G401.6 (cell line): ENCODE results near the gene UBQLN3.

Experiments
- FAIRE-seq: peaks from 2 replicates; lab custom pipeline; 2012; peaks lifted over from hg19 to GRCh38; lab: Jason Lieb, UNC

UBQLN3 gene

GRCh38 chr11:5505363-5506048, 4.3 kb downstream of the UBQLN3 start:
- no peak for FAIRE-seq

- FAIRE-seq, result no peak
These were observed 5.3 kb downstream of the UBQLN3 start for GRCh38 chr11:5504403-5504921.

GRCh38 chr11:5500393-5500801, 9.4 kb downstream of the UBQLN3 start:
- FAIRE-seq, result no peak

GRCh38 chr11:5499671-5500070, 10.1 kb downstream of the UBQLN3 start:
- FAIRE-seq, result no peak

GRCh38 chr11:5489576-5490357, 20.0 kb downstream of the UBQLN3 start:
- FAIRE-seq, result no peak

GRCh38 chr11:5488798-5489399, 20.9 kb downstream of the UBQLN3 start:
- no peak for FAIRE-seq

- no peak for FAIRE-seq
These were observed 21.4 kb downstream of the UBQLN3 start, which contains the start of gene OR52D1 for GRCh38 chr11:5488385-5488784. OR52D1 (plus strand) TSS chr11:5488685; CDS start chr11:5488707, 22 bp downstream.

- FAIRE-seq, result no peak
These were observed 23.3 kb downstream of the UBQLN3 start for GRCh38 chr11:5486421-5486820.

- FAIRE-seq, result no peak
These were observed 23.8 kb downstream of the UBQLN3 start for GRCh38 chr11:5486003-5486402.

GRCh38 chr11:5476186-5476819, 33.5 kb downstream of the UBQLN3 start:
- peak; percentile 40 for FAIRE-seq

GRCh38 chr11:5473921-5474320, 35.8 kb downstream of the UBQLN3 start:
- no peak for FAIRE-seq

GRCh38 chr11:5467527-5467926, 42.2 kb downstream of the UBQLN3 start:
- FAIRE-seq, result no peak

- no peak for FAIRE-seq
These were observed 48.7 kb downstream of the UBQLN3 start for GRCh38 chr11:5460983-5461621.
